IPS-11a (cell line): ENCODE results near the gene TBC1D28.
"Not testable (repeated sequence)": the region's sequence is repeated elsewhere in the genome, so short reads cannot be mapped to it uniquely, and the experiment has no call there.

ENCODE experiments used
- H3K4me3 ChIP-seq: one replicate; pipeline ENCODE4 v1.5.1; 2013; ENCODE audit warnings: low read depth, low read length, control low read depth

TBC1D28 gene

GRCh38 chr17:18644291-18644690, at the start of gene TBC1D28:
TBC1D28 (minus strand) TSS chr17:18644391; CDS start chr17:18641352, 3,039 bp downstream.
- not testable (repeated sequence) for H3K4me3 ChIP-seq

- not testable (repeated sequence) for H3K4me3 ChIP-seq
Measured at GRCh38 chr17:18682668-18683067, 38.5 kb upstream of the TBC1D28 start.

GRCh38 chr17:18681767-18682571, 37.8 kb upstream of the TBC1D28 start, which contains the start of gene FOXO3B:
FOXO3B (minus strand) TSS chr17:18682314; CDS start chr17:18681651, 663 bp downstream.
- peak within 1 kb of the TSS; percentile 29 for H3K4me3 ChIP-seq

GRCh38 chr17:18677381-18677780, 33.2 kb upstream of the TBC1D28 start:
- H3K4me3 ChIP-seq = not testable (repeated sequence)

GRCh38 chr17:18676928-18677327, 32.7 kb upstream of the TBC1D28 start:
- H3K4me3 ChIP-seq = not testable (repeated sequence)

GRCh38 chr17:18672395-18673227, 28.4 kb upstream of the TBC1D28 start:
- H3K4me3 ChIP-seq = not testable (repeated sequence)

GRCh38 chr17:18668625-18669024, 24.4 kb upstream of the TBC1D28 start:
- H3K4me3 ChIP-seq = not testable (repeated sequence)

- not testable (repeated sequence) for H3K4me3 ChIP-seq
Measured at GRCh38 chr17:18667535-18667934, 23.3 kb upstream of the TBC1D28 start.

- H3K4me3 ChIP-seq = not testable (repeated sequence)
Measured at GRCh38 chr17:18666326-18666725, 22.1 kb upstream of the TBC1D28 start.

- H3K4me3 ChIP-seq = not testable (repeated sequence)
Measured at GRCh38 chr17:18661924-18662624, 17.9 kb upstream of the TBC1D28 start.

- not testable (repeated sequence) for H3K4me3 ChIP-seq
Measured at GRCh38 chr17:18650094-18650493, 5.9 kb upstream of the TBC1D28 start.

- not testable (repeated sequence) for H3K4me3 ChIP-seq
Measured at GRCh38 chr17:18643124-18643523, 1.1 kb downstream of the TBC1D28 start.

GRCh38 chr17:18638357-18638756, 5.8 kb downstream of the TBC1D28 start:
- not testable (repeated sequence) for H3K4me3 ChIP-seq

- not testable (repeated sequence) for H3K4me3 ChIP-seq
Measured at GRCh38 chr17:18636237-18636636, 8.0 kb downstream of the TBC1D28 start.

GRCh38 chr17:18635773-18636172, 8.4 kb downstream of the TBC1D28 start:
- not testable (repeated sequence) for H3K4me3 ChIP-seq

- H3K4me3 ChIP-seq = not testable (repeated sequence)
Measured at GRCh38 chr17:18634550-18635263, 9.5 kb downstream of the TBC1D28 start.

GRCh38 chr17:18626152-18626870, 17.9 kb downstream of the TBC1D28 start:
- H3K4me3 ChIP-seq = no peak overlapping the region

- not testable (repeated sequence) for H3K4me3 ChIP-seq
Measured at GRCh38 chr17:18625509-18626104, 18.6 kb downstream of the TBC1D28 start.

- not testable (repeated sequence) for H3K4me3 ChIP-seq
Measured at GRCh38 chr17:18624862-18625501, 19.2 kb downstream of the TBC1D28 start.
